MCF 10A (cell line): ENCODE measurements around the gene TUBA1C. TPM values are rescaled to one million over a fixed set of nuclear protein-coding genes. Genes with fewer than 3 reads are reported as not detected.

Experiments
- BruUV-seq: library from RNA; stranded (reverse); fragments of 400-500 nt; replicated peaks from 2 replicates; lab custom pipeline; 2021; lab: Mats Ljungman, UMichigan
- CTCF ChIA-PET: fragments of 300-600 bp; sonication (Branson Sonifier 250); formaldehyde crosslinking; extraction: SDS; loops from one replicate; lab custom pipeline; 2021; ENCODE audit warnings: antibody characterized with exemption, inconsistent platforms; lab: Yijun Ruan, JAX
- POLR2A ChIA-PET: fragments of 300-600, 350-650 bp; sonication (Branson Sonifier 250); formaldehyde crosslinking; extraction: SDS; loops from one replicate; lab custom pipeline; 2020; ENCODE audit warnings: antibody characterized with exemption, inconsistent platforms; lab: Yijun Ruan, JAX
- DNase-seq: peaks from one replicate; pipeline ENCODE4 v3.0.0-alpha.2; 2018; ENCODE audit not compliant: unreplicated experiment
- H3K27ac Mint-ChIP-seq: one replicate; pipeline ENCODE4 v1.8.0; 2022; ENCODE audit warnings: mild to moderate bottlenecking, low read depth, mixed read lengths; ENCODE audit not compliant: unreplicated experiment
- H3K27me3 Mint-ChIP-seq: one replicate; pipeline ENCODE4 v1.8.0; 2022; ENCODE audit warnings: mixed read lengths; ENCODE audit not compliant: insufficient read depth, unreplicated experiment
- H3K36me3 Mint-ChIP-seq: one replicate; pipeline ENCODE4 v1.8.0; 2022; ENCODE audit warnings: mild to moderate bottlenecking, moderate library complexity, mixed read lengths; ENCODE audit not compliant: insufficient read depth, unreplicated experiment
- H3K4me1 Mint-ChIP-seq: one replicate; pipeline ENCODE4 v1.8.0; 2022; ENCODE audit warnings: mixed read lengths; ENCODE audit not compliant: insufficient read depth, unreplicated experiment
- H3K4me3 Mint-ChIP-seq: one replicate; pipeline ENCODE4 v1.8.0; 2022; ENCODE audit warnings: mild to moderate bottlenecking, moderate library complexity, mixed read lengths; ENCODE audit not compliant: unreplicated experiment
- H3K9me3 Mint-ChIP-seq: one replicate; pipeline ENCODE4 v1.8.0; 2022; ENCODE audit warnings: mixed read lengths; ENCODE audit not compliant: unreplicated experiment
- intact Hi-C: fragments of 100-400 bp; cut with micrococcal nuclease; formaldehyde crosslinking; loops from 2 replicates; pipeline ENCODE4 v1.14.1; 2022
- total RNA-seq: library from RNA; stranded (reverse); gene quantifications from 2 replicates; pipeline ENCODE4 v1.2.3, GENCODE V29; 2022
- TF ChIP-seq, protein P1 (sequence below): fragments of 200-600 bp; IDR thresholded peaks from one replicate; pipeline ENCODE4 v1.8.0; 2022; ENCODE audit warnings: antibody characterized with exemption, mild to moderate bottlenecking; ENCODE audit not compliant: unreplicated experiment

The TUBA1C gene
- total RNA-seq, 1 experiment from 2014 or later = 303 TPM

DNA sequence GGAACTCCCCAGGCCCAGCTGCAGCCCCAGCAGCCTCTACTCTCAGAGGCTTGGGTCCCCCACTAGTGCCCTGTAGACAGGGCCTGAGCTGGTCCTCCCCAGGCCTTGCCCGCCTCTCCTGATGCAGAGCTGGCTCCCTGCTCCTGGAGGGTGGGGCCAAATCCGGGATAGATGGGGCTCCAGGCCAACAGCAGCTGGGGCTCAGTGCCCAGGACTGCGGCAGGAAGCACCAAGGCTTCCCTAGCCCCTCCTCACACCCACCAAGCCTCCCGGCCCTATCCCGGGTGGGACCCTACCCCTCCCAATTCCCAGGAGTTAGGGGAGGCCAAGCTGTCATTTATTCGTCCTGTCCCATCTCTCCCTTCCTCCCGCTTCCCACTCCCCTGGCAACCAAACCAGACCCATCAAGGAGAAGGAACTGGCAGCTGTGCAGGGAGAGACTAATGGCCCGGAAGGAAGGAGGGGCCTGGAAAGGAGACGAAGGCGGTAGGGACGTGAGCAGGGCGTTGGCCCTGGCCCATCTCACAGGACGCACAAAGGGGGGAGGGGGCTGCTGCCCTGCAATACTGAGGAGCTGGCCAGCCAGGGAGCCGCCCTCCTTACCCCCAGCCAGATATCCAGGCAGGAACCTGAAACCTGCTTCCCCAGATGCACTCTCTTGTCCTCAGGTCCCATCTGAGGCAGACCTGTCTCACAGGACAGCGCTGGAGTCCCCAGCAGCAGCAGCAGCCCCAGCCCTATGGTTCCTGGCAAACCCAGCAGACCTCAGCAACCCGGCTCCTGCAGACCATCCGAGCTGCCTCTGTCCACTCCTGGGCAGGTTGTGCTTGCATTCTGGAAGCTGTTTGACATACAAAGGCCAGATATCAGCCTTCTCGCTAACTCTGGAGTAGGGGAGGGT is 28.4 kb downstream of the TUBA1C start:
- Mint-ChIP-seq H3K27ac (no peak overlapping the region), H3K9me3 (no peaks in the 10 kb centered on the region), H3K4me1 (peaks cover 6% of the 10 kb centered on the region), H3K27me3 (peaks cover under 1% of the 10 kb centered on the region), H3K4me3 (no peak overlapping the region), H3K36me3 (no peaks in the 10 kb centered on the region)
- POLR2A ChIA-PET = interaction anchor here (0.6 kb wide), 2 partner anchors 13 to 251 kb away, joined by 3 to 4 read pairs; no protein-coding TSS in a partner anchor
- no peak for DNase-seq
- no TSS peak for BruUV-seq
- intact Hi-C loops = no loop called here
- CTCF ChIA-PET = interaction anchor here (0.6 to 16.4 kb wide), 5 partner anchors 44 to 231 kb away, joined by 3 to 251 read pairs (median 8); partner anchors contain the start of gene DNAJC22
- TF ChIP-seq, protein P1, sequence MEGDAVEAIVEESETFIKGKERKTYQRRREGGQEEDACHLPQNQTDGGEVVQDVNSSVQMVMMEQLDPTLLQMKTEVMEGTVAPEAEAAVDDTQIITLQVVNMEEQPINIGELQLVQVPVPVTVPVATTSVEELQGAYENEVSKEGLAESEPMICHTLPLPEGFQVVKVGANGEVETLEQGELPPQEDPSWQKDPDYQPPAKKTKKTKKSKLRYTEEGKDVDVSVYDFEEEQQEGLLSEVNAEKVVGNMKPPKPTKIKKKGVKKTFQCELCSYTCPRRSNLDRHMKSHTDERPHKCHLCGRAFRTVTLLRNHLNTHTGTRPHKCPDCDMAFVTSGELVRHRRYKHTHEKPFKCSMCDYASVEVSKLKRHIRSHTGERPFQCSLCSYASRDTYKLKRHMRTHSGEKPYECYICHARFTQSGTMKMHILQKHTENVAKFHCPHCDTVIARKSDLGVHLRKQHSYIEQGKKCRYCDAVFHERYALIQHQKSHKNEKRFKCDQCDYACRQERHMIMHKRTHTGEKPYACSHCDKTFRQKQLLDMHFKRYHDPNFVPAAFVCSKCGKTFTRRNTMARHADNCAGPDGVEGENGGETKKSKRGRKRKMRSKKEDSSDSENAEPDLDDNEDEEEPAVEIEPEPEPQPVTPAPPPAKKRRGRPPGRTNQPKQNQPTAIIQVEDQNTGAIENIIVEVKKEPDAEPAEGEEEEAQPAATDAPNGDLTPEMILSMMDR = no peak

DNA sequence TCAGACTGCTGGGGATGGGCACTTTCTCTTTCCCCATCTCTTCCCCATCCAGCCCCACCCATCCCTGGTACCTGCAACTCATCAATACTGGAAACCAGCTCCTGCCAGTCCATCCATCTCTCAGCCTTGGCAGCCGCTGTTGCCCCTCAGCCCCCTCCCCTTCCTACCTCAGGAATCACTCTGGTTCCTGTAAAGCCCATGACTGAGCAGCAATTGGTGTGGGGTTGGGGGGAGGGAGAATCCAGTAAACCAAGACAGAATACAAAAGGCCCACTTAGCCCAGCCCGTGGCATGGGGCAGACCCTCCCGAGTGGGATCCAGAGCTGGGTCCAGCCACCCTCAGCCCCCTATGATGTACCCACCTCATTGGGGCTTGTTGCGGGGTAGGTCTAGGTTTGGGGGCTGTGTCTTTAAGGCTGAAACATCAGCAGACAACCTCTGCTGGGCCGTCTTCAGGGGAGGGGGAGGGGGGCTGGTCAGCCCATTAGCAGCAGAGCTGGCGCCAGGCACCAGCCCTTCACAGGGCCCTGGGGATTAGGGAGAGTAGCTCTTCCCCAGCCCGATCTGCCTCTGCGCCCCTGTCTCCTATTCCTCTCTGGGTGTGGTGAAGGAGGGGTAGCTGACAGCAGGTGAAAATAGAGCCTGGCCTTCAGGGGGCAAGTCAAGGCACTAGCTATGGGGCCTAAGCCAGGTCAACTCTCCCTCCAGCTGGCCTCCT is 29.4 kb downstream of the TUBA1C start:
- Mint-ChIP-seq H3K9me3 (no peaks in the 10 kb centered on the region), H3K36me3 (no peaks in the 10 kb centered on the region), H3K4me1 (peaks cover 6% of the 10 kb centered on the region), H3K27me3 (peaks cover 10% of the 10 kb centered on the region), H3K4me3 (no peak overlapping the region), H3K27ac (no peak overlapping the region)
- DNase-seq = no peak
- ChIA-PET POLR2A (no interaction called here), CTCF (interaction anchor here (0.6 to 16.4 kb wide), 5 partner anchors 38 to 220 kb away, joined by 3 to 251 read pairs (median 11); partner anchors contain the start of gene DNAJC22)
- TF ChIP-seq, protein P1 = no peak
- BruUV-seq = no TSS peak
- intact Hi-C loops = no loop called here

DNA sequence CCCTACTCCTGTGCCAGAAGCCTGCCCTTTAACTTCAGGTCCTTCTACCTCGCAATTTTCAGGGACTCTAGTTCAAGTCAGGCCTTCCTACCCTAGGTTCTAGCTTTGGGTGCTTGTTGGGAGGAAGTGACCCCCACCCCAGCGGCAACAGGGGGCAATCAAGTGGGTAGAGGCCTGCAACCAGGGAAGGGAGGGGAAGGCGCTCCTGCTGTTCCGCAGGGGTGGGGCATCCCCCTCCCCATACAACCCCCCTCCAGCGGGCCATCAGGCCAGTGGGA is 29.9 kb downstream of the TUBA1C start:
- no peaks in the 10 kb centered on the region for H3K9me3 Mint-ChIP-seq
- TF ChIP-seq, protein P1 = no peak
- DNase-seq = no peak
- no peak overlapping the region for H3K4me3 Mint-ChIP-seq
- H3K4me1 Mint-ChIP-seq = peaks cover 6% of the 10 kb centered on the region
- no peaks in the 10 kb centered on the region for H3K36me3 Mint-ChIP-seq
- H3K27ac Mint-ChIP-seq = no peak overlapping the region
- ChIA-PET CTCF (interaction anchor here (0.7 to 16.4 kb wide), 5 partner anchors 37 to 573 kb away, joined by 3 to 251 read pairs (median 6); partner anchors contain the start of genes C1QL4 and DNAJC22), POLR2A (no interaction called here)
- intact Hi-C loops = no loop called here
- H3K27me3 Mint-ChIP-seq = peaks cover 11% of the 10 kb centered on the region
- no TSS peak for BruUV-seq
